Natural killer cell (primary cell): Measurements from ENCODE around the gene OSCP1. TPM values are rescaled to one million over a fixed set of nuclear protein-coding genes. Genes with fewer than 3 reads are reported as not detected.

Experiments
- ATAC-seq, 3 donors: fragments of 150-1000 bp in 2 of 3; fragments of 200-7000 bp in 1 of 3; cut with Tn5 transposase; 1 replicate in 1 of 3; 2 replicates in 2 of 3; pipeline ENCODE4 v1.10.0; 2021; ENCODE audit warnings: mild to moderate bottlenecking in 2 of 3, moderate library complexity in 2 of 3
- DNase-seq, 2 donors: peaks; one replicate each; pipeline versions ENCODE4 v3.0.0 to v3.0.0-alpha.2; 2013 to 2021; ENCODE audit warnings: mixed read lengths in 1 of 2
- H3K27ac ChIP-seq: one replicate; pipeline ENCODE4 v1.5.1; 2013; ENCODE audit warnings: mild to moderate bottlenecking, low read length
- H3K27me3 ChIP-seq: one replicate; pipeline ENCODE4 v1.6.1; 2013; ENCODE audit warnings: low read length; ENCODE audit not compliant: control insufficient read depth, insufficient read depth
- H3K36me3 ChIP-seq: one replicate; pipeline ENCODE4 v1.6.1; 2013; ENCODE audit warnings: low read length; ENCODE audit not compliant: control insufficient read depth, insufficient read depth
- H3K4me1 ChIP-seq: one replicate; pipeline ENCODE4 v1.6.1; 2013; ENCODE audit warnings: low read length; ENCODE audit not compliant: control insufficient read depth, insufficient read depth
- H3K4me3 ChIP-seq: one replicate; pipeline ENCODE4 v1.5.1; 2013; ENCODE audit warnings: low read length
- H3K9me3 ChIP-seq: one replicate; pipeline ENCODE4 v1.6.1; 2013; ENCODE audit warnings: low read length; ENCODE audit not compliant: control insufficient read depth, insufficient read depth
- H3K27ac Mint-ChIP-seq, 2 donors: one replicate each; pipeline ENCODE4 v1.8.0; 2022; ENCODE audit warnings: mild to moderate bottlenecking in 2 of 2, mixed read lengths in 2 of 2, moderate library complexity in 1 of 2
- H3K27me3 Mint-ChIP-seq, 2 donors: one replicate each; pipeline ENCODE4 v1.8.0; 2022; ENCODE audit warnings: low read depth in 2 of 2, mixed read lengths in 2 of 2
- H3K36me3 Mint-ChIP-seq: one replicate; pipeline ENCODE4 v1.8.0; 2022; ENCODE audit warnings: mixed read lengths
- H3K4me1 Mint-ChIP-seq, 2 donors: one replicate each; pipeline ENCODE4 v1.8.0; 2022; ENCODE audit warnings: mixed read lengths in 2 of 2
- H3K4me3 Mint-ChIP-seq: one replicate; pipeline ENCODE4 v1.8.0; 2022; ENCODE audit warnings: mild to moderate bottlenecking, moderate library complexity, mixed read lengths
- H3K9me3 Mint-ChIP-seq, 2 donors: one replicate each; pipeline ENCODE4 v1.8.0; 2022; ENCODE audit warnings: mixed read lengths in 2 of 2
- WGBS: methylation state at CpG from one replicate; pipeline ENCODE4 v1.1.7; 2013; ENCODE audit warnings: missing lambda C conversion rate; ENCODE audit not compliant: insufficient coverage; 5-methylcytosine and 5-hydroxymethylcytosine counted together
- intact Hi-C: fragments of 100-400 bp; cut with micrococcal nuclease; formaldehyde crosslinking; loops from one replicate; pipeline ENCODE4 v1.14.2; 2022
- total RNA-seq, 4 donors: library from RNA; stranded (reverse); fragments of 120-200 nt in 1 of 4; gene quantifications; one replicate each; pipeline versions ENCODE4 v1.2.3 to v1.2.4, GENCODE V29; 2013 to 2022
- TF ChIP-seq, protein P1 (sequence below): fragments of 200-600 bp; IDR thresholded peaks from one replicate; pipeline ENCODE4 v1.8.0; 2022; ENCODE audit warnings: antibody characterized with exemption

The OSCP1 gene
- total RNA-seq, 3 donors from 2014 or later (not counting 1 experiment from before 2014, with no cell fraction given): 2.3 TPM; not detected in 2

DNA sequence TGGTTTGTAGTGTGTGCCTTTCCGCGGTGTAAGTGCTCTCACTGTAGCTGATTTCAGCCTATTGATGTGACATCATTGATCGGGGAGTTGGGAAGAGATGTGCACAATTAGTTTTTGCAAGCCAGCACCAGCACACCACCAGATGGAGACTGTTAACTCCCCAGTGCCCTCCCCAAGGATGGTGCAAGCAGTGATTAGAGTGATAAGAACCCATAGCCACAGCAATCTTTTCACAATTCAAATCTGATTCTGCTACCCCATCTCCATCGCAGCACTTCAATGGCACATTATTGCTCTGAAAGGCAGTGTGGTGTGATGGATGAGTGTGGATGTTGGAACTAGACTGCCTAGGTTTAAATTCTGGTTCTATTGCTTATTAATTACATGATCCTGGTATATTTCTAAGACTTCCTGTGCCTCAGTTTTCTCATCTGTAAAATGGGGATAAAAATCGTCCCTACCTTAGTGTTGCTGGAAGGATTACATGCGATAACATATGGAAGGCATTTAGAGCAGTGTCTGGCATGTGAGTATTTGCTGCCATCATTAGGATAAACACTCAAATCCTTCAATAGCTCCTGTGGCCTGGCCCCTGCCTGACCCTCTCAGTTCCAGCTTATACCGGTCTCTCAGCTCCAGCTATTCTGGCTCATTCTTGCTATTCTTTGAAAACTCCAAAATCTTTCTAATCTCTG lies 25.8 kb upstream of the OSCP1 start:
- Mint-ChIP-seq H3K4me3 (no peak overlapping the region), H3K27ac (no peak overlapping the region), H3K9me3 (no peaks in the 10 kb centered on the region), H3K27me3 (peaks cover 0 to 11% of the 10 kb centered on the region in 2 donors), H3K4me1 (no peaks in the 10 kb centered on the region), H3K36me3 (no peaks in the 10 kb centered on the region)
- no peak for ATAC-seq
- H3K27ac ChIP-seq: no peak overlapping the region
- no peak overlapping the region for H3K4me3 ChIP-seq
- no peaks in the 10 kb centered on the region for H3K36me3 ChIP-seq
- intact Hi-C loops: no loop called here
- TF ChIP-seq, protein P1, sequence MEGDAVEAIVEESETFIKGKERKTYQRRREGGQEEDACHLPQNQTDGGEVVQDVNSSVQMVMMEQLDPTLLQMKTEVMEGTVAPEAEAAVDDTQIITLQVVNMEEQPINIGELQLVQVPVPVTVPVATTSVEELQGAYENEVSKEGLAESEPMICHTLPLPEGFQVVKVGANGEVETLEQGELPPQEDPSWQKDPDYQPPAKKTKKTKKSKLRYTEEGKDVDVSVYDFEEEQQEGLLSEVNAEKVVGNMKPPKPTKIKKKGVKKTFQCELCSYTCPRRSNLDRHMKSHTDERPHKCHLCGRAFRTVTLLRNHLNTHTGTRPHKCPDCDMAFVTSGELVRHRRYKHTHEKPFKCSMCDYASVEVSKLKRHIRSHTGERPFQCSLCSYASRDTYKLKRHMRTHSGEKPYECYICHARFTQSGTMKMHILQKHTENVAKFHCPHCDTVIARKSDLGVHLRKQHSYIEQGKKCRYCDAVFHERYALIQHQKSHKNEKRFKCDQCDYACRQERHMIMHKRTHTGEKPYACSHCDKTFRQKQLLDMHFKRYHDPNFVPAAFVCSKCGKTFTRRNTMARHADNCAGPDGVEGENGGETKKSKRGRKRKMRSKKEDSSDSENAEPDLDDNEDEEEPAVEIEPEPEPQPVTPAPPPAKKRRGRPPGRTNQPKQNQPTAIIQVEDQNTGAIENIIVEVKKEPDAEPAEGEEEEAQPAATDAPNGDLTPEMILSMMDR: no peak
- H3K27me3 ChIP-seq: no peaks in the 10 kb centered on the region
- DNase-seq: no peak
- no peaks in the 10 kb centered on the region for H3K9me3 ChIP-seq
- WGBS: 97% methylated on average over 6 of the region's 7 CpGs
- H3K4me1 ChIP-seq: no peaks in the 10 kb centered on the region

DNA sequence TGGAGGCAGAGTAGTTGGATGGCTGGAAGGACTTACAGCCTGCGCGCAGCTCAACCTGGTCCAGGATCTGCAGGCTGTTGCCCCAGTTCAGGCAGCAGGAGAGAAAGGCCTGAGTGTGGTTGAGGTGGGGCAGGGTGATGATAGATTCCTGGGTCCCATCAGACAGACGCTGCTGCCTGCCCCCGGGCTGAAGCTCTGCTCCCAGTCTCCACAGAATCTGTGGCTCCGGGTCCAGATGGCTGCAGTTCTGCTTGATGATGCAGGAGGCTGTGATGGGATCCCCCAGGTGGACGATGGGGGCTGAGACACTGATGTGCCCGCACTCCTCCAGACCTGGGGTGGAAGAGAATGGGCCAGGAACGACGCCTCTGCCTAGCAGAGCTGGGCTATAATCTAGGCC lies 25.1 kb upstream of the OSCP1 start:
- Histone ChIP-seq H3K36me3 (no peaks in the 10 kb centered on the region), H3K9me3 (no peaks in the 10 kb centered on the region), H3K27me3 (no peaks in the 10 kb centered on the region), H3K4me1 (no peaks in the 10 kb centered on the region), H3K4me3 (no peak overlapping the region), H3K27ac (no peak overlapping the region)
- H3K4me3 Mint-ChIP-seq: no peak overlapping the region
- H3K4me1 Mint-ChIP-seq: no peaks in the 10 kb centered on the region
- 94% methylated on average over 9 of the region's 9 CpGs for WGBS
- no peak overlapping the region for H3K27ac Mint-ChIP-seq
- TF ChIP-seq, protein P1: no peak
- DNase-seq (no peak), ATAC-seq (no peak)
- no peaks in the 10 kb centered on the region for H3K9me3 Mint-ChIP-seq
- intact Hi-C loops: no loop called here
- H3K36me3 Mint-ChIP-seq: no peaks in the 10 kb centered on the region
- peaks cover 0 to 11% of the 10 kb centered on the region in 2 donors for H3K27me3 Mint-ChIP-seq

DNA sequence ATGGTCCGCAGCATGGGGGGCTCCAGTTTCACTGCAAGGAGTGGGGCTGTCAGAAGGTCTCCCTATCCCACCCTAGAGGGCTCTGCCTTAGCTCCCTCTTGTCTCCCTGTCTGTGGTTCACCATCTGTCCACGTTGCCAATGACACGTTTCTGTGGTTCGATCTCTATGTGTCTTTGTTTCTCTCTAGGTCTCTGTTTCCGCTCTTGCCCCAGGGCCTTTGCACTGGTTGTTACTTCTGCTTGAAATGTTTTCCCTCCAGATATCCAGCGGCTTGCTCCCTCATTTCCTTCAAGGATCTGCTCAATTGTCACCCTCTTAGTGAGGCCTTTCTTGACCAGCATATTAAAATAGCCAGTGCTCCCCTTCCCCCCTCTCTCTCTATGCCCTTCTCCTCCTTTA lies 22.4 kb upstream of the OSCP1 start:
- Mint-ChIP-seq H3K4me3 (no peak overlapping the region), H3K9me3 (no peaks in the 10 kb centered on the region), H3K27me3 (no peaks in the 10 kb centered on the region), H3K4me1 (no peaks in the 10 kb centered on the region), H3K36me3 (no peaks in the 10 kb centered on the region), H3K27ac (peak overlapping the region in 1 of 2 donors; percentile 29)
- intact Hi-C loops: no loop called here
- no peaks in the 10 kb centered on the region for H3K4me1 ChIP-seq
- DNase-seq: no peak
- no peaks in the 10 kb centered on the region for H3K9me3 ChIP-seq
- no peak overlapping the region for H3K4me3 ChIP-seq
- TF ChIP-seq, protein P1: no peak
- no peak for ATAC-seq
- 86% methylated on average over 6 of the region's 6 CpGs for WGBS
- no peaks in the 10 kb centered on the region for H3K36me3 ChIP-seq
- H3K27ac ChIP-seq: no peak overlapping the region
- H3K27me3 ChIP-seq: no peaks in the 10 kb centered on the region
